Esophagus squamous epithelium (tissue), 5 donors: ENCODE data around the gene CYP21A2. TPM values are rescaled to one million over a fixed set of nuclear protein-coding genes. Genes with fewer than 3 reads are reported as not detected.
"Not testable (repeated sequence)": the region's sequence is repeated elsewhere in the genome, so short reads cannot be mapped to it uniquely, and the experiment has no call there.

ENCODE experiments used
- DNase-seq: peaks from one replicate; lab custom pipeline; 2025; lab: John Stamatoyannopoulos, UW
- H3K27ac ChIP-seq, 4 donors: fragments of 200-600 bp; sonication (generic); one replicate each; pipeline ENCODE4 v1.5.1; 2016 to 2019; ENCODE audit warnings: mild to moderate bottlenecking in 1 of 4
- H3K27me3 ChIP-seq, 4 donors: fragments of 200-600 bp; sonication (generic); 1 replicate in 3 of 4; 2 replicates in 1 of 4; pipeline versions ENCODE4 v1.5.1 to v1.6.0; 2017 to 2021; ENCODE audit warnings: antibody characterized with exemption in 1 of 4
- H3K36me3 ChIP-seq, 3 donors: fragments of 200-600 bp; sonication (generic); one replicate each; pipeline ENCODE4 v1.5.1; 2016 to 2019
- H3K4me1 ChIP-seq, 3 donors: fragments of 200-600 bp; sonication (generic); one replicate each; pipeline ENCODE4 v1.5.1; 2017 to 2019
- H3K4me3 ChIP-seq, 4 donors: fragments of 200-600 bp; sonication (generic); 1 replicate in 3 of 4; 2 replicates in 1 of 4; pipeline ENCODE4 v1.5.1; 2016 to 2019; ENCODE audit warnings: mild to moderate bottlenecking in 2 of 4, moderate library complexity in 1 of 4
- H3K9me3 ChIP-seq, 3 donors: fragments of 200-600 bp; sonication (generic); one replicate each; pipeline ENCODE4 v1.5.1; 2016 to 2019
- CTCF ChIP-seq, 6 experiments: fragments of 450-650 bp in 4 of 6; fragments of 200-600 bp in 2 of 6; sonication (generic) in 2 of 6; IDR thresholded peaks; one replicate each; pipeline ENCODE4 v1.5.1; 2016 to 2019; ENCODE audit warnings: antibody characterized with exemption in 6 of 6, mild to moderate bottlenecking in 4 of 6, moderate library complexity in 4 of 6
- POLR2A ChIP-seq, 4 donors: fragments of 450-650 bp; IDR thresholded peaks; one replicate each; pipeline ENCODE4 v1.6.1; 2017; ENCODE audit warnings: antibody characterized with exemption in 4 of 4, mild to moderate bottlenecking in 4 of 4, moderate library complexity in 3 of 4
- WGBS, 2 donors: methylation state at CpG; one replicate each; pipeline ENCODE4 v1.1.5; 2018; 5-methylcytosine and 5-hydroxymethylcytosine counted together
- intact Hi-C: fragments of 100-400 bp; cut with DNase I; formaldehyde crosslinking; loops from one replicate; pipeline ENCODE4 v1.15.0; 2022
- total RNA-seq, 4 donors: library from RNA; depleted of rRNA; stranded (reverse); fragments of >200 nt; gene quantifications; one replicate each; pipeline ENCODE4 v1.1.0, GENCODE V29; 2016
- donor health status: DM: yes; HTN: yes; CAD: no.

The CYP21A2 gene
- total RNA-seq, 4 donors from 2014 or later: 0.22 TPM; not detected in 3

- Histone ChIP-seq H3K4me3 (no peak overlapping the region), H3K27ac (peak overlapping the region in 2 of 4 donors; percentile 16 to 42), H3K9me3 (no peaks in the 10 kb centered on the region), H3K4me1 (peaks cover 0 to 12% (median 0%) of the 10 kb centered on the region in 3 donors), H3K27me3 (no peaks in the 10 kb centered on the region), H3K36me3 (peaks cover 0 to 27% (median 0%) of the 10 kb centered on the region in 3 donors)
- TF ChIP-seq POLR2A (IDR thresholded peaks at IDR 0.05) (no peak), CTCF (IDR thresholded peaks at IDR 0.05) (no peak)
- intact Hi-C loops: no loop called here
- DNase-seq: no peak
- 38 to 58% methylated on average over 8 to 11 of the region's 11 CpGs for WGBS, 2 donors
These were observed 20.3 kb downstream of the CYP21A2 start for GRCh38 chr6:32058511-32058963.

GRCh38 chr6:32060966-32061655 is 22.9 kb downstream of the CYP21A2 start:
- Histone ChIP-seq H3K36me3 (peaks cover 0 to 27% (median 0%) of the 10 kb centered on the region in 3 donors), H3K4me1 (peaks cover 0 to 12% (median 0%) of the 10 kb centered on the region in 3 donors), H3K27me3 (no peaks in the 10 kb centered on the region), H3K9me3 (no peaks in the 10 kb centered on the region), H3K4me3 (no peak overlapping the region), H3K27ac (no peak overlapping the region)
- no peak for DNase-seq
- intact Hi-C loops: no loop called here
- no peak for TF ChIP-seq POLR2A (IDR thresholded peaks at IDR 0.05)
- TF ChIP-seq CTCF (IDR thresholded peaks at IDR 0.05): no peak
- WGBS, 2 donors: 78 to 85% methylated on average over 8 to 17 of the region's 28 CpGs

GRCh38 chr6:32064706-32065105 is 26.5 kb downstream of the CYP21A2 start:
- no peak for TF ChIP-seq CTCF (IDR thresholded peaks at IDR 0.05)
- TF ChIP-seq POLR2A (IDR thresholded peaks at IDR 0.05): no peak

GRCh38 chr6:32067521-32067920 is 29.3 kb downstream of the CYP21A2 start:
- intact Hi-C loops, H3K27me3 ChIP-seq, DNase-seq, H3K27ac ChIP-seq, H3K9me3 ChIP-seq, H3K4me3 ChIP-seq, H3K4me1 ChIP-seq: not testable (repeated sequence)
- WGBS, 2 donors: 83 to 89% methylated on average over 13 to 18 of the region's 19 CpGs
- peaks cover 0 to 33% (median 0%) of the 10 kb centered on the region in 3 donors for H3K36me3 ChIP-seq

More at GRCh38 chr6:32064706-32065105, 26.5 kb downstream of the CYP21A2 start:
- DNase-seq: no peak
- intact Hi-C loops: no loop called here
- no peak overlapping the region for H3K4me3 ChIP-seq
- no peaks in the 10 kb centered on the region for H3K4me1 ChIP-seq
- H3K36me3 ChIP-seq: peaks cover 0 to 33% (median 0%) of the 10 kb centered on the region in 3 donors
- H3K27ac ChIP-seq: no peak overlapping the region
- H3K27me3 ChIP-seq: no peaks in the 10 kb centered on the region
- no peaks in the 10 kb centered on the region for H3K9me3 ChIP-seq
- WGBS, 2 donors: 60 to 93% methylated on average over 1 to 6 of the region's 14 CpGs

GRCh38 chr6:32068315-32068714 is 30.1 kb downstream of the CYP21A2 start:
- DNase-seq, H3K4me3 ChIP-seq, H3K9me3 ChIP-seq, intact Hi-C loops, H3K27me3 ChIP-seq, H3K27ac ChIP-seq, H3K4me1 ChIP-seq: not testable (repeated sequence)
- H3K36me3 ChIP-seq: peaks cover 0 to 33% (median 0%) of the 10 kb centered on the region in 3 donors
- 83 to 90% methylated on average over 5 to 7 of the region's 13 CpGs for WGBS, 2 donors

- no peak overlapping the region for H3K4me3 ChIP-seq
- WGBS, 2 donors: 83 to 100% methylated on average over 2 to 4 of the region's 14 CpGs
- no peaks in the 10 kb centered on the region for H3K4me1 ChIP-seq
- no peak for TF ChIP-seq POLR2A (IDR thresholded peaks at IDR 0.05)
- no peak for TF ChIP-seq CTCF (IDR thresholded peaks at IDR 0.05)
- no peak for DNase-seq
- peaks cover 0 to 33% (median 0%) of the 10 kb centered on the region in 3 donors for H3K36me3 ChIP-seq
- H3K9me3 ChIP-seq: no peaks in the 10 kb centered on the region
- intact Hi-C loops: no loop called here
- H3K27me3 ChIP-seq: no peaks in the 10 kb centered on the region
- no peak overlapping the region for H3K27ac ChIP-seq
These were observed 30.7 kb downstream of the CYP21A2 start for GRCh38 chr6:32068867-32069266.
